Activated naive CD4-positive, alpha-beta T cell treated with anti-CD3 and anti-CD28 coated beads, Interleukin-2, amount 10 ng/mL, durations not matched to agents 7 days and 5 days (primary cell): ENCODE results near the gene ECM1.

Source experiments
- CTCF ChIA-PET: fragments of 350-600 bp; sonication (Branson Sonifier 250); formaldehyde crosslinking; loops from one replicate; lab custom pipeline; 2021; ENCODE audit warnings: antibody characterized with exemption; lab: Charles Lee
- DNase-seq: peaks from one replicate; pipeline ENCODE4 v3.0.0-alpha.2; 2020
- H3K27ac Mint-ChIP-seq: one replicate; pipeline ENCODE4 v1.8.0; 2021; ENCODE audit warnings: mild to moderate bottlenecking, moderate library complexity, mixed read lengths
- H3K27me3 Mint-ChIP-seq: one replicate; pipeline ENCODE4 v1.8.0; 2021; ENCODE audit warnings: mild to moderate bottlenecking, mixed read lengths
- H3K36me3 Mint-ChIP-seq: one replicate; pipeline ENCODE4 v1.8.0; 2021; ENCODE audit warnings: mixed read lengths
- H3K4me1 Mint-ChIP-seq: one replicate; pipeline ENCODE4 v1.8.0; 2021; ENCODE audit warnings: mixed read lengths
- H3K4me3 Mint-ChIP-seq: one replicate; pipeline ENCODE4 v1.8.0; 2021; ENCODE audit warnings: mild to moderate bottlenecking, moderate library complexity, mixed read lengths
- H3K9me3 Mint-ChIP-seq: one replicate; pipeline ENCODE4 v1.8.0; 2021; ENCODE audit warnings: mixed read lengths

Gene ECM1

DNA sequence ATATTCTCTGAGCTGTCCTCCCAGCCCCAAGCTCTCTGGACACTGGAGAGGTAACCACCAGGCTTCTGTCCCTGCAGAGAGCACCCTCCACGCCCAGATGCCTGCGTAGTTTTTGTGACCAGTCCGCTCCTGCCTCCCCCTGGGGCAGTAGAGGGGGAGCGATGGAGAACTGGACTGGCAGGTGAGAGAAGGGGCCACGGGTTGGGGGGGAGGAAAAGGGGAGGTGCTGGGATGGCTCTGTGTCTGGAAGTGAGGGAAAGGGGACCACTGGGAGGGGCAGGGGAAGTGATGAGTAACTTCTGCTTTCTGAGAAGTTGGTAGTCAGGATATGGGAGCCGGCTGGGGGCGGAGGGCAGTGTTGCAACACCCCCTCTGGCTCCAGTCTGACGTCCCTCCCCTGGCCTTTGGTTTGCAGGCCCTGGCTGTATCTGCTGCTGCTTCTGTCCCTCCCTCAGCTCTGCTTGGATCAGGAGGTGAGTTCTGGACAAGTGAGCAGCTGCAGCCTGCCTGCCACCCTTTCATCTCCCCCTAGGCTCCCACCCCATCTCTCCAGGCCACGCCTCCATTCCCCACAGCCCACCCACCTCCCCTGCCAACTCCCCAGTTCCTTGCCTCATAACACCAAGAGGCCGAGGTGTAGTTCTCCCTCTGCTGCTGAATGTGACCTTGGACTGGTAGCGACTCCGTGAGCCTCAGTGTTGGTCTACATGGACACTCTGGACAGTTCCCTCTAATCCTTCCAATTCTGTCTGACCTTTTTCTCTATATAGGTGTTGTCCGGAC lies 44.4 kb downstream of the ECM1 start:
- Mint-ChIP-seq H3K4me3 (no peak overlapping the region), H3K4me1 (peaks cover 35% of the 10 kb centered on the region), H3K27me3 (peaks cover 50% of the 10 kb centered on the region), H3K9me3 (no peaks in the 10 kb centered on the region), H3K27ac (no peak overlapping the region), H3K36me3 (no peaks in the 10 kb centered on the region)
- peak; percentile 48 for DNase-seq
- CTCF ChIA-PET = interaction anchor here (0.9 to 1.9 kb wide), 2 partner anchors 8 to 24 kb away, joined by 3 to 12 read pairs; no protein-coding TSS in a partner anchor

- Mint-ChIP-seq H3K4me1 (peaks cover 35% of the 10 kb centered on the region), H3K27me3 (peaks cover 50% of the 10 kb centered on the region), H3K36me3 (no peaks in the 10 kb centered on the region), H3K4me3 (no peak overlapping the region), H3K27ac (no peak overlapping the region), H3K9me3 (no peaks in the 10 kb centered on the region)
- DNase-seq = no peak
- CTCF ChIA-PET = no interaction called here
Observed at GRCh38 chr1:150552911-150553289, 45.0 kb downstream of the ECM1 start.

- H3K27me3 Mint-ChIP-seq = peaks cover 48% of the 10 kb centered on the region
- CTCF ChIA-PET = no interaction called here
Observed at GRCh38 chr1:150553392-150554085, 45.6 kb downstream of the ECM1 start.

GRCh38 chr1:150554086-150554452 lies 46.2 kb downstream of the ECM1 start:
- CTCF ChIA-PET = no interaction called here
- no peak for DNase-seq
- peaks cover 44% of the 10 kb centered on the region for H3K27me3 Mint-ChIP-seq
- H3K27ac Mint-ChIP-seq = no peak overlapping the region
- no peak overlapping the region for H3K4me3 Mint-ChIP-seq
- H3K36me3 Mint-ChIP-seq = no peaks in the 10 kb centered on the region
- H3K4me1 Mint-ChIP-seq = peaks cover 31% of the 10 kb centered on the region
- no peaks in the 10 kb centered on the region for H3K9me3 Mint-ChIP-seq

More at GRCh38 chr1:150553392-150554085, 45.6 kb downstream of the ECM1 start:
- Mint-ChIP-seq H3K4me1 (peaks cover 32% of the 10 kb centered on the region), H3K27ac (no peak overlapping the region), H3K36me3 (no peaks in the 10 kb centered on the region), H3K9me3 (no peaks in the 10 kb centered on the region), H3K4me3 (no peak overlapping the region)
- no peak for DNase-seq

- peaks cover 33% of the 10 kb centered on the region for H3K27me3 Mint-ChIP-seq
- H3K4me3 Mint-ChIP-seq = no peak overlapping the region
- no peaks in the 10 kb centered on the region for H3K36me3 Mint-ChIP-seq
- DNase-seq = no peak
- H3K9me3 Mint-ChIP-seq = no peaks in the 10 kb centered on the region
- peaks cover 33% of the 10 kb centered on the region for H3K4me1 Mint-ChIP-seq
- CTCF ChIA-PET = interaction anchor here (0.5 kb wide), 1 partner anchor 400 kb away, joined by 3 read pairs; no protein-coding TSS in a partner anchor
- H3K27ac Mint-ChIP-seq = no peak overlapping the region
Observed at GRCh38 chr1:150555198-150555970, 47.5 kb downstream of the ECM1 start.

- H3K4me3 Mint-ChIP-seq = no peak overlapping the region
- CTCF ChIA-PET = interaction anchor here (0.5 kb wide), 1 partner anchor 399 kb away, joined by 3 read pairs; no protein-coding TSS in a partner anchor
- H3K9me3 Mint-ChIP-seq = no peaks in the 10 kb centered on the region
- no peak overlapping the region for H3K27ac Mint-ChIP-seq
- peaks cover 33% of the 10 kb centered on the region for H3K4me1 Mint-ChIP-seq
- DNase-seq = no peak
- H3K27me3 Mint-ChIP-seq = peaks cover 25% of the 10 kb centered on the region
- no peaks in the 10 kb centered on the region for H3K36me3 Mint-ChIP-seq
Observed at GRCh38 chr1:150555971-150556865, 48.3 kb downstream of the ECM1 start.

DNA sequence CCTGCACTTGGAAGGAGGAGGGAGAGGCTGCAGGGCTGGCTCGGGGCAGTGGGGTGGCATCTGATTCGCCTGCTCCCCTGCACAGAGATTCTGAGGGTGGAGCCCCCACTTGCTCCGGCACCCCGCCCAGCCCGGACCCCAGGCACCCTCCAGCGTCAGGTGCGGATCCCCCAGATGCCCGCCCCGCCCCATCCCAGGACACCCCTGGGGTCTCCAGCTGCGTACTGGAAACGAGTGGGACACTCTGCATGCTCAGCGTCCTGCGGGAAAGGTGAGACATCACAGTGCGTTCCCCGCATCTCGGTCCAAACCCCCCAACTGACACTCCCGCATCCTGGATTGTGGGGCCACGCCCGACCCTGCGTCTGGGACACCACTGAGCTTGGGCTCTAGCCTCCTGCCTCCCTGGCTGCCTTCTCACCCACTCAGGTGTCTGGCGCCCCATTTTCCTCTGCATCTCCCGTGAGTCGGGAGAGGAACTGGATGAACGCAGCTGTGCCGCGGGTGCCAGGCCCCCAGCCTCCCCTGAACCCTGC lies 49.2 kb downstream of the ECM1 start:
- no peak for DNase-seq
- CTCF ChIA-PET = interaction anchor here (5.8 kb wide), 1 partner anchor 71 kb away, joined by 58 read pairs; the partner anchor contains the start of gene ENSA
- Mint-ChIP-seq H3K27me3 (peaks cover 16% of the 10 kb centered on the region), H3K9me3 (no peaks in the 10 kb centered on the region), H3K4me1 (peaks cover 26% of the 10 kb centered on the region), H3K27ac (no peak overlapping the region), H3K4me3 (no peak overlapping the region), H3K36me3 (peaks cover 3% of the 10 kb centered on the region)

DNA sequence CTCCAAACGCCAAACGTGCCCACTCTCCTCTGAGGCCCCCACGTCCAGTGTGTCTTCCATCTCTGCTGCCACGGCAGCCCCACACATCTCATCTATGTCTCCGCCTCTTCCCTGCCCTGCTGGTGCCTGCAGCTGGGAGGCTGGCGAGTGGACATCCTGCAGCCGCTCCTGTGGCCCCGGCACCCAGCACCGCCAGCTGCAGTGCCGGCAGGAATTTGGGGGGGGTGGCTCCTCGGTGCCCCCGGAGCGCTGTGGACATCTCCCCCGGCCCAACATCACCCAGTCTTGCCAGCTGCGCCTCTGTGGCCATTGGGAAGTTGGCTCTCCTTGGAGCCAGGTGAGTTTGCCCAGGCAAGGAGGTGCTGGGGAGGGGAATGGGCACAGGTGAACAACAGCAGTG lies 49.9 kb downstream of the ECM1 start:
- H3K9me3 Mint-ChIP-seq = no peaks in the 10 kb centered on the region
- H3K4me3 Mint-ChIP-seq = no peak overlapping the region
- DNase-seq = no peak
- H3K27ac Mint-ChIP-seq = no peak overlapping the region
- CTCF ChIA-PET = interaction anchor here (1.0 to 11.7 kb wide), 5 partner anchors 10 to 438 kb away, joined by 3 to 221 read pairs (median 11); partner anchors contain the start of genes ENSA and MCL1
- H3K27me3 Mint-ChIP-seq = peaks cover 9% of the 10 kb centered on the region
- H3K36me3 Mint-ChIP-seq = peaks cover 3% of the 10 kb centered on the region
- peaks cover 25% of the 10 kb centered on the region for H3K4me1 Mint-ChIP-seq

GRCh38 chr1:150558303-150558704 lies 50.4 kb downstream of the ECM1 start:
- Mint-ChIP-seq H3K4me1 (peaks cover 29% of the 10 kb centered on the region), H3K36me3 (peaks cover 3% of the 10 kb centered on the region), H3K27ac (no peak overlapping the region), H3K9me3 (no peaks in the 10 kb centered on the region), H3K4me3 (no peak overlapping the region), H3K27me3 (peaks cover 4% of the 10 kb centered on the region)
- no peak for DNase-seq
- CTCF ChIA-PET = interaction anchor here (1.0 to 11.7 kb wide), 7 partner anchors 9 to 438 kb away, joined by 3 to 221 read pairs (median 11); partner anchors contain the start of genes ENSA and MCL1

- Mint-ChIP-seq H3K27me3 (no peaks in the 10 kb centered on the region), H3K36me3 (peaks cover 3% of the 10 kb centered on the region), H3K4me1 (peaks cover 36% of the 10 kb centered on the region), H3K9me3 (no peaks in the 10 kb centered on the region), H3K27ac (no peak overlapping the region), H3K4me3 (no peak overlapping the region)
- CTCF ChIA-PET = interaction anchor here (1.0 to 11.7 kb wide), 19 partner anchors 9 to 437 kb away, joined by 3 to 221 read pairs (median 8); partner anchors contain the start of genes ENSA, GOLPH3L, MCL1 and SETDB1
- DNase-seq = no peak
Observed at GRCh38 chr1:150558761-150559655, 51.1 kb downstream of the ECM1 start.

- no peaks in the 10 kb centered on the region for H3K27me3 Mint-ChIP-seq
- H3K9me3 Mint-ChIP-seq = no peaks in the 10 kb centered on the region
- CTCF ChIA-PET = interaction anchor here (1.1 to 11.7 kb wide), 22 partner anchors 8 to 436 kb away, joined by 3 to 221 read pairs (median 7); partner anchors contain the start of genes ENSA, GOLPH3L, MCL1 and SETDB1
- H3K4me1 Mint-ChIP-seq = peaks cover 43% of the 10 kb centered on the region
- peak overlapping the region; percentile 100 for H3K27ac Mint-ChIP-seq
- peaks cover 3% of the 10 kb centered on the region for H3K36me3 Mint-ChIP-seq
- DNase-seq = no peak
- H3K4me3 Mint-ChIP-seq = no peak overlapping the region
Observed at GRCh38 chr1:150559656-150560010, 51.7 kb downstream of the ECM1 start.

- H3K27ac Mint-ChIP-seq = peak overlapping the region; percentile 100
- peak; percentile 85 for DNase-seq
- peaks cover 6% of the 10 kb centered on the region for H3K36me3 Mint-ChIP-seq
- CTCF ChIA-PET = interaction anchor here (0.7 to 11.7 kb wide), 30 partner anchors 8 to 436 kb away, joined by 3 to 221 read pairs (median 6); partner anchors contain the start of genes ENSA, GOLPH3L, MCL1 and SETDB1
- no peaks in the 10 kb centered on the region for H3K27me3 Mint-ChIP-seq
- H3K4me1 Mint-ChIP-seq = peaks cover 46% of the 10 kb centered on the region
- H3K9me3 Mint-ChIP-seq = no peaks in the 10 kb centered on the region
- peak overlapping the region; percentile 96 for H3K4me3 Mint-ChIP-seq
Observed at GRCh38 chr1:150560011-150560438, 52.1 kb downstream of the ECM1 start.
